ENCODE data around the gene ZNF580. TPM values are rescaled to one million over a fixed set of nuclear protein-coding genes. Genes with fewer than 3 reads are reported as not detected.

The ZNF580 gene
- total and polyA plus RNA-seq, 9 of the 15 experiments (the other 6 are each of a cell fraction or from before 2014, with no cell fraction given) = 2.3 to 47.4 (median 6.0) TPM

DNA sequence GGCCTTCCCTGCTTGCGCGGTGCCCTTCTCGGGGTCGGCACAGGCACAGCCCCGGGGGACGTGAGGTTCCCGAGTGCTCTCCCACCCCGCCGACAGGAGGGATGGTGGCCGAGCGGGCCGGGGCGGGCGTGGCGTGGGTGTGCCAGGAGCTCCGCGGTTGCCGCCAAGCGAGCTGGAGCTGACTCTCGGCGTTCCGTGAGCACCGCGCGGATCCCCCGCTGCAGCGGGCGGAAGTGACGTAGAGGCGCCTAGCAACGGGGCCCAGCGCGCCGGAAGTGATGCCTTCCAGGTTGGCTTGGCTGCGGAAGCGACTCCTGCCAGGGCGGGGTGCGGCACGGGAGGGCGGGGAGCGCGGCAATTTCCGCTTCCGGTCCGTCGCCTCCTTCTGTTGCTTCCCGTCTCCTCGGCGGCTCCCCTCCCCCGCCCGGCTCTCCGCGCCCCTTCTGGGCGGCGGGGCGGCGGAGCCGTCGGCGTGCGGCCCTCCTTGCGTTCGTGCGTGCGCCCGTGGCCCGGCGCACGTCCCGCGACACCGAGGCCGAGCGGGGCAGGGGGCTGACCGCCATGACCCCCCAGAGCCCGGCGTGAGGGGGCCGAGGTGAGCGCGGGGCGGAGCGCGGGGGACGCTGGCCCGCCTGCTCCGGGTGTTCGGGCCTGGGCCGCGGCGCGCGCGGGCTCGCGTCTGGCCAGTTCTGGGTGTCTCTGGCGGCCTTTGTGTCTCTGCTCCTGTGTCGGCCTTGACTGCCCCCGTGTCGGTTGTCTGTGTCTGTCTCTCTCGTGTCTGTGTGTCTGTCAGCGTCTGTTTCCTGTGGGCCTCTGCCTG, 34.2 kb downstream of the ZNF580 start, which contains the start of gene EPN1 (continued):
- TF ChIP-seq ZFP36 (IDR thresholded peaks at IDR 0.05; ENCODE audit: low read depth, low read length, partially characterized antibody) = no peak
- peak; percentile 98 for TF ChIP-seq POLR2AphosphoS2 (IDR thresholded peaks at IDR 0.05; ENCODE audit: low read length)
- TF ChIP-seq RFX1 (IDR thresholded peaks at IDR 0.05) = peak; percentile 92
- TF ChIP-seq, protein P1, sequence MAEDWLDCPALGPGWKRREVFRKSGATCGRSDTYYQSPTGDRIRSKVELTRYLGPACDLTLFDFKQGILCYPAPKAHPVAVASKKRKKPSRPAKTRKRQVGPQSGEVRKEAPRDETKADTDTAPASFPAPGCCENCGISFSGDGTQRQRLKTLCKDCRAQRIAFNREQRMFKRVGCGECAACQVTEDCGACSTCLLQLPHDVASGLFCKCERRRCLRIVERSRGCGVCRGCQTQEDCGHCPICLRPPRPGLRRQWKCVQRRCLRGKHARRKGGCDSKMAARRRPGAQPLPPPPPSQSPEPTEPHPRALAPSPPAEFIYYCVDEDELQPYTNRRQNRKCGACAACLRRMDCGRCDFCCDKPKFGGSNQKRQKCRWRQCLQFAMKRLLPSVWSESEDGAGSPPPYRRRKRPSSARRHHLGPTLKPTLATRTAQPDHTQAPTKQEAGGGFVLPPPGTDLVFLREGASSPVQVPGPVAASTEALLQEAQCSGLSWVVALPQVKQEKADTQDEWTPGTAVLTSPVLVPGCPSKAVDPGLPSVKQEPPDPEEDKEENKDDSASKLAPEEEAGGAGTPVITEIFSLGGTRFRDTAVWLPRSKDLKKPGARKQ (CRISPR knock-in tag; IDR thresholded peaks at IDR 0.05) = no peak
- peak; percentile 57; the same call in 1 of the 2 replicates for TF ChIP-seq BMI1 (IDR thresholded peaks at IDR 0.05; ENCODE audit: low read length)
- TF ChIP-seq COPS2 (conservative IDR thresholded peaks at IDR 0.05) = no peak
- no peak for TF ChIP-seq DMBX1 (CRISPR knock-in tag; IDR thresholded peaks at IDR 0.05; ENCODE audit: borderline replicate concordance)
- no peak for TF ChIP-seq PHB2 (IDR thresholded peaks at IDR 0.05; ENCODE audit: low read depth)
- peak in 1 of 3 experiments; percentile 5 for TF ChIP-seq YY1 (IDR thresholded peaks at IDR 0.05; ENCODE audit: borderline replicate concordance in 1 of 3, control insufficient read depth in 1 of 3, extremely low read depth in 1 of 3, insufficient read depth in 3 of 3, insufficient read length in 1 of 3, insufficient replicate concordance in 2 of 3, low read depth in 1 of 3, low read length in 2 of 3)
- no peak for TF ChIP-seq PHB (CRISPR knock-in tag; IDR thresholded peaks at IDR 0.05)
- TF ChIP-seq, protein P2, sequence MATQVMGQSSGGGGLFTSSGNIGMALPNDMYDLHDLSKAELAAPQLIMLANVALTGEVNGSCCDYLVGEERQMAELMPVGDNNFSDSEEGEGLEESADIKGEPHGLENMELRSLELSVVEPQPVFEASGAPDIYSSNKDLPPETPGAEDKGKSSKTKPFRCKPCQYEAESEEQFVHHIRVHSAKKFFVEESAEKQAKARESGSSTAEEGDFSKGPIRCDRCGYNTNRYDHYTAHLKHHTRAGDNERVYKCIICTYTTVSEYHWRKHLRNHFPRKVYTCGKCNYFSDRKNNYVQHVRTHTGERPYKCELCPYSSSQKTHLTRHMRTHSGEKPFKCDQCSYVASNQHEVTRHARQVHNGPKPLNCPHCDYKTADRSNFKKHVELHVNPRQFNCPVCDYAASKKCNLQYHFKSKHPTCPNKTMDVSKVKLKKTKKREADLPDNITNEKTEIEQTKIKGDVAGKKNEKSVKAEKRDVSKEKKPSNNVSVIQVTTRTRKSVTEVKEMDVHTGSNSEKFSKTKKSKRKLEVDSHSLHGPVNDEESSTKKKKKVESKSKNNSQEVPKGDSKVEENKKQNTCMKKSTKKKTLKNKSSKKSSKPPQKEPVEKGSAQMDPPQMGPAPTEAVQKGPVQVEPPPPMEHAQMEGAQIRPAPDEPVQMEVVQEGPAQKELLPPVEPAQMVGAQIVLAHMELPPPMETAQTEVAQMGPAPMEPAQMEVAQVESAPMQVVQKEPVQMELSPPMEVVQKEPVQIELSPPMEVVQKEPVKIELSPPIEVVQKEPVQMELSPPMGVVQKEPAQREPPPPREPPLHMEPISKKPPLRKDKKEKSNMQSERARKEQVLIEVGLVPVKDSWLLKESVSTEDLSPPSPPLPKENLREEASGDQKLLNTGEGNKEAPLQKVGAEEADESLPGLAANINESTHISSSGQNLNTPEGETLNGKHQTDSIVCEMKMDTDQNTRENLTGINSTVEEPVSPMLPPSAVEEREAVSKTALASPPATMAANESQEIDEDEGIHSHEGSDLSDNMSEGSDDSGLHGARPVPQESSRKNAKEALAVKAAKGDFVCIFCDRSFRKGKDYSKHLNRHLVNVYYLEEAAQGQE (IDR thresholded peaks at IDR 0.05; ENCODE audit: borderline replicate concordance) = no peak
- TF ChIP-seq, protein P2 (CRISPR knock-in tag; IDR thresholded peaks at IDR 0.05; ENCODE audit: low read depth) = 0 out of 2 replicates have a peak, but pooled peaks have one; percentile 65
- TF ChIP-seq ZNF668 (CRISPR knock-in tag; IDR thresholded peaks at IDR 0.05) = no peak
- peak; percentile 47 for TF ChIP-seq FUS (optimal IDR thresholded peaks at IDR 0.05; ENCODE audit: low read depth, low read length)
- TF ChIP-seq TBL1XR1 (IDR thresholded peaks at IDR 0.05; ENCODE audit: low read length in 2 of 2) = peak; percentile 25 to 66; a peak in 2 of 4 replicates
- peak; percentile 80 for TF ChIP-seq POLR2AphosphoS5 (IDR thresholded peaks at IDR 0.05; ENCODE audit: control insufficient read depth, insufficient read depth, low read depth, low read length)
- TF ChIP-seq ZNF347 (CRISPR knock-in tag; IDR thresholded peaks at IDR 0.05; ENCODE audit: low read depth) = no peak
